SK-N-SH treated with all-trans-retinoic acid at 6 μM for 48 hours (cell line): Measurements from ENCODE around the gene AFG3L2.

Experiments
- ATAC-seq: fragments of 200-7000 bp; cut with Tn5 transposase; 3 replicates; pipeline ENCODE4 v1.9.1; 2020; ENCODE audit warnings: mild to moderate bottlenecking, moderate library complexity
- ARNTL ChIP-seq: fragments of 450-650 bp; formaldehyde crosslinking; IDR thresholded peaks from 2 replicates; pipeline ENCODE4 v1.5.0; 2020; ENCODE audit warnings: low read depth, mild to moderate bottlenecking, moderate library complexity, borderline replicate concordance
- CREB5 ChIP-seq: fragments of 250-450 bp; sonication (Bioruptor Pico); IDR thresholded peaks from 2 replicates; pipeline ENCODE4 v1.5.1; 2020; ENCODE audit warnings: low read depth, mild to moderate bottlenecking, moderate library complexity
- ESRRG ChIP-seq: fragments of 250-450 bp; sonication (Bioruptor Pico); IDR thresholded peaks from 2 replicates; pipeline ENCODE4 v1.6.1; 2021; ENCODE audit warnings: mild to moderate bottlenecking
- GLIS3 ChIP-seq: fragments of 250-450 bp; sonication (Bioruptor Pico); IDR thresholded peaks from 2 replicates; pipeline ENCODE4 v1.5.0; 2020; ENCODE audit warnings: mild to moderate bottlenecking, moderate library complexity
- PPARA ChIP-seq: fragments of 250-450 bp; sonication (Bioruptor Pico); IDR thresholded peaks from 2 replicates; pipeline ENCODE4 v1.5.0; 2020; ENCODE audit warnings: mild to moderate bottlenecking, borderline replicate concordance
- RARB ChIP-seq: fragments of 250-450 bp; sonication (Bioruptor Pico); IDR thresholded peaks from 2 replicates; pipeline ENCODE4 v1.8.0; 2021; ENCODE audit warnings: mild to moderate bottlenecking, moderate library complexity
- SNAI2 ChIP-seq: fragments of 250-450 bp; sonication (Bioruptor Pico); IDR thresholded peaks from 2 replicates; pipeline ENCODE4 v1.5.0; 2020; ENCODE audit warnings: mild to moderate bottlenecking, moderate library complexity
- TCF4 ChIP-seq: fragments of 250-450 bp; sonication (Bioruptor Pico); IDR thresholded peaks from 2 replicates; pipeline ENCODE4 v1.8.0; 2021; ENCODE audit warnings: mild to moderate bottlenecking, moderate library complexity, borderline replicate concordance
- TOX ChIP-seq: fragments of 250-450 bp; sonication (Bioruptor Pico); IDR thresholded peaks from 2 replicates; pipeline ENCODE4 v1.8.0; 2021; ENCODE audit warnings: mild to moderate bottlenecking, moderate library complexity, borderline replicate concordance
- ZC3H10 ChIP-seq: fragments of 250-450 bp; sonication (Bioruptor Pico); IDR thresholded peaks from 2 replicates; pipeline ENCODE4 v1.5.1; 2021; ENCODE audit warnings: mild to moderate bottlenecking, moderate library complexity
- ZNF8 ChIP-seq: fragments of 450-650 bp; formaldehyde crosslinking; IDR thresholded peaks from 2 replicates; pipeline ENCODE4 v1.5.0; 2020; ENCODE audit warnings: mild to moderate bottlenecking, moderate library complexity
- TF ChIP-seq, protein P1 (sequence below): fragments of 250-450 bp; sonication (Bioruptor Pico); IDR thresholded peaks from 2 replicates; pipeline ENCODE4 v1.5.0; 2020; ENCODE audit warnings: mild to moderate bottlenecking, moderate library complexity
- TF ChIP-seq, protein P2 (sequence below): fragments of 250-450 bp; sonication (Bioruptor Pico); IDR thresholded peaks from 2 replicates; pipeline ENCODE4 v1.8.0; 2020; ENCODE audit warnings: mild to moderate bottlenecking, moderate library complexity, borderline replicate concordance
- TF ChIP-seq, protein P3 (sequence below): fragments of 250-450 bp; sonication (Bioruptor Pico); IDR thresholded peaks from 2 replicates; pipeline ENCODE4 v1.5.1; 2021; ENCODE audit warnings: mild to moderate bottlenecking, moderate library complexity

The AFG3L2 gene

DNA sequence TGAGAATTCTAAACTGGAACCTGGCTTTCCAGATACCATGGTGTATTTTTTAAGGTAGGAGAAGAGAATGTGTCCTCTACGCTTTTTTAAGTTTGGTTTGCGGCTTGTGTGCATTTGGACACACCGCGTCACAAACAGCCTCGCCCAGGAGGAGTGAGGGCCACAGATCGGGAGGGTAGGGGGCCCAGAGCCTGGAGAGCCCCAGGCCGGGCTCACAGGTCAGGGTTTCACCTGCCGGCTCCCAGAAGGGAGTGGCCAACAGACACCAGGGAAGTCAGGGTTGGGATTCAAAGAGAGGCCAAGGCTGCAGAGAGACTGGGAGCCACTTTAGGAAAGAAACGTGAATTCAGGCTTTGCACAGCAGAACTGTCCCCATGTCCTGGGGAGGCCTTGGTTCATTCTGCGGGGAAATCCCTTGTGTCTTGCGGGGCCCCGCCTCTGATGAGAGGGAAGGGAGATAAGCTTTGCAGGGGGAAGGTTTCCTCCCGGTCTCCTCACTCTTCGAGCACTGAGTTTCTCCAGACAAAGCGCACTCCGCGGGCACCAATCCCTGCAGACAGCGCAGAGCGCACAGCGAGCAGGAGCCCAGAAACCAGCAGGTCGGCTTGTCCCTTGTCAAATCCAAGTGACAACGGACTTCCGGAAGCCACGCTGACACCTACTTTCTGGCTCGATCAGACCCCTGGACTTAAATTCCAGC is 70.9 kb downstream of the AFG3L2 start (continued):
- TF ChIP-seq, protein P1, sequence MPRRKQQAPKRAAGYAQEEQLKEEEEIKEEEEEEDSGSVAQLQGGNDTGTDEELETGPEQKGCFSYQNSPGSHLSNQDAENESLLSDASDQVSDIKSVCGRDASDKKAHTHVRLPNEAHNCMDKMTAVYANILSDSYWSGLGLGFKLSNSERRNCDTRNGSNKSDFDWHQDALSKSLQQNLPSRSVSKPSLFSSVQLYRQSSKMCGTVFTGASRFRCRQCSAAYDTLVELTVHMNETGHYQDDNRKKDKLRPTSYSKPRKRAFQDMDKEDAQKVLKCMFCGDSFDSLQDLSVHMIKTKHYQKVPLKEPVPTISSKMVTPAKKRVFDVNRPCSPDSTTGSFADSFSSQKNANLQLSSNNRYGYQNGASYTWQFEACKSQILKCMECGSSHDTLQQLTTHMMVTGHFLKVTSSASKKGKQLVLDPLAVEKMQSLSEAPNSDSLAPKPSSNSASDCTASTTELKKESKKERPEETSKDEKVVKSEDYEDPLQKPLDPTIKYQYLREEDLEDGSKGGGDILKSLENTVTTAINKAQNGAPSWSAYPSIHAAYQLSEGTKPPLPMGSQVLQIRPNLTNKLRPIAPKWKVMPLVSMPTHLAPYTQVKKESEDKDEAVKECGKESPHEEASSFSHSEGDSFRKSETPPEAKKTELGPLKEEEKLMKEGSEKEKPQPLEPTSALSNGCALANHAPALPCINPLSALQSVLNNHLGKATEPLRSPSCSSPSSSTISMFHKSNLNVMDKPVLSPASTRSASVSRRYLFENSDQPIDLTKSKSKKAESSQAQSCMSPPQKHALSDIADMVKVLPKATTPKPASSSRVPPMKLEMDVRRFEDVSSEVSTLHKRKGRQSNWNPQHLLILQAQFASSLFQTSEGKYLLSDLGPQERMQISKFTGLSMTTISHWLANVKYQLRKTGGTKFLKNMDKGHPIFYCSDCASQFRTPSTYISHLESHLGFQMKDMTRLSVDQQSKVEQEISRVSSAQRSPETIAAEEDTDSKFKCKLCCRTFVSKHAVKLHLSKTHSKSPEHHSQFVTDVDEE (CRISPR knock-in tag) = no peak
- TF ChIP-seq PPARA (CRISPR knock-in tag) (no peak), GLIS3 (CRISPR knock-in tag) (no peak)
- TF ChIP-seq, protein P2, sequence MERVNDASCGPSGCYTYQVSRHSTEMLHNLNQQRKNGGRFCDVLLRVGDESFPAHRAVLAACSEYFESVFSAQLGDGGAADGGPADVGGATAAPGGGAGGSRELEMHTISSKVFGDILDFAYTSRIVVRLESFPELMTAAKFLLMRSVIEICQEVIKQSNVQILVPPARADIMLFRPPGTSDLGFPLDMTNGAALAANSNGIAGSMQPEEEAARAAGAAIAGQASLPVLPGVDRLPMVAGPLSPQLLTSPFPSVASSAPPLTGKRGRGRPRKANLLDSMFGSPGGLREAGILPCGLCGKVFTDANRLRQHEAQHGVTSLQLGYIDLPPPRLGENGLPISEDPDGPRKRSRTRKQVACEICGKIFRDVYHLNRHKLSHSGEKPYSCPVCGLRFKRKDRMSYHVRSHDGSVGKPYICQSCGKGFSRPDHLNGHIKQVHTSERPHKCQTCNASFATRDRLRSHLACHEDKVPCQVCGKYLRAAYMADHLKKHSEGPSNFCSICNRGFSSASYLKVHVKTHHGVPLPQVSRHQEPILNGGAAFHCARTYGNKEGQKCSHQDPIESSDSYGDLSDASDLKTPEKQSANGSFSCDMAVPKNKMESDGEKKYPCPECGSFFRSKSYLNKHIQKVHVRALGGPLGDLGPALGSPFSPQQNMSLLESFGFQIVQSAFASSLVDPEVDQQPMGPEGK (CRISPR knock-in tag) = no peak

DNA sequence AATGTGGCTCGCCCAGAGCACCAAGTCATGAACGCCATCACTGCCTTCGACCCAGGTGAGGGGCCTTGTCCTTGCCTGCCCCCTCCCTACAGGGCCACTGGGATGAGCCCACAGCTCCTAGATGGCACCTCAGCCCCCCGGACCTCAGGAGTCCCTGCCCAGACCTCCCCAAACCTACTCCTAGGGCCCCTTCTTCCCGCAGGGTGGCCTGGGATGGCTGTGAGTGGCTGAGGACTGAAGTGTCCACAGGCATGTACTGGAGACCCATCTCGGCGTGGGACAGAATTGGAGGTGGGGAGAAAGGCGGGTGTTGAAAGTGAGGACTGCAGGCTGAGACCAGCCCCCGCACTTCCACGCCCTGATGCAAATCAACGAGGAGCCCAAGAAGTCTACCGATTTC is 71.8 kb downstream of the AFG3L2 start:
- no peak for TF ChIP-seq ZNF8 (CRISPR knock-in tag)
- no peak for TF ChIP-seq ZC3H10 (CRISPR knock-in tag)
- TF ChIP-seq, protein P1 (CRISPR knock-in tag) = no peak
- TF ChIP-seq RARB (CRISPR knock-in tag) = no peak
- TF ChIP-seq, protein P2 (CRISPR knock-in tag) = no peak
- TF ChIP-seq ESRRG = no peak
- TF ChIP-seq CREB5 (CRISPR knock-in tag) = no peak
- no peak for TF ChIP-seq GLIS3 (CRISPR knock-in tag)
- no peak for TF ChIP-seq PPARA (CRISPR knock-in tag)
- TF ChIP-seq ARNTL (CRISPR knock-in tag) = no peak
- no peak for TF ChIP-seq TOX (CRISPR knock-in tag)
- no peak for TF ChIP-seq SNAI2
- no peak for TF ChIP-seq TCF4 (CRISPR knock-in tag)
- TF ChIP-seq, protein P3, sequence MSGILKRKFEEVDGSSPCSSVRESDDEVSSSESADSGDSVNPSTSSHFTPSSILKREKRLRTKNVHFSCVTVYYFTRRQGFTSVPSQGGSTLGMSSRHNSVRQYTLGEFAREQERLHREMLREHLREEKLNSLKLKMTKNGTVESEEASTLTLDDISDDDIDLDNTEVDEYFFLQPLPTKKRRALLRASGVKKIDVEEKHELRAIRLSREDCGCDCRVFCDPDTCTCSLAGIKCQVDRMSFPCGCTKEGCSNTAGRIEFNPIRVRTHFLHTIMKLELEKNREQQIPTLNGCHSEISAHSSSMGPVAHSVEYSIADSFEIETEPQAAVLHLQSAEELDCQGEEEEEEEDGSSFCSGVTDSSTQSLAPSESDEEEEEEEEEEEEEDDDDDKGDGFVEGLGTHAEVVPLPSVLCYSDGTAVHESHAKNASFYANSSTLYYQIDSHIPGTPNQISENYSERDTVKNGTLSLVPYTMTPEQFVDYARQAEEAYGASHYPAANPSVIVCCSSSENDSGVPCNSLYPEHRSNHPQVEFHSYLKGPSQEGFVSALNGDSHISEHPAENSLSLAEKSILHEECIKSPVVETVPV (CRISPR knock-in tag) = no peak
- TF ChIP-seq, all 23 proteins: peak for 0
- ATAC-seq = no peak
